ENCODE measurements around the gene NCS1.

Gene NCS1

GRCh38 chr9:130262061-130262745, 90.0 kb downstream of the NCS1 start:
- H3K9me2 ChIP-seq (replicated peaks; ENCODE audit: low read depth, low read length): no peaks in the 10 kb centered on the region
- no peaks in the 10 kb centered on the region for H4K20me1 ChIP-seq (ENCODE audit: insufficient read depth, low read length, poor library complexity, severe bottlenecking)
- H3K27me3 ChIP-seq (ENCODE audit: insufficient read depth, low read length, poor library complexity, severe bottlenecking): no peaks in the 10 kb centered on the region
- no peak overlapping the region for H2AFZ ChIP-seq (ENCODE audit: low read length)
- H3K9ac ChIP-seq (ENCODE audit: low read depth, low read length, poor library complexity, severe bottlenecking): no peak overlapping the region
- no peak overlapping the region for H3K4me2 ChIP-seq (ENCODE audit: low read depth, low read length, poor library complexity, severe bottlenecking)
- H3K4me3 ChIP-seq (ENCODE audit: low read length, poor library complexity, severe bottlenecking): no peak overlapping the region
- no peak for TF ChIP-seq CTCF (conservative IDR thresholded peaks at IDR 0.05; ENCODE audit: low read length)
- TF ChIP-seq EZH2phosphoT487 (IDR thresholded peaks at IDR 0.05; ENCODE audit: borderline replicate concordance): no peak
- H3K36me3 ChIP-seq (ENCODE audit: insufficient read depth, low read length): no peaks in the 10 kb centered on the region
- no peaks in the 10 kb centered on the region for H3K79me2 ChIP-seq (ENCODE audit: insufficient read depth, low read length)
- H3F3A ChIP-seq (ENCODE audit: low read depth): no peaks in the 10 kb centered on the region
- H3K9me3 ChIP-seq (ENCODE audit: insufficient read depth, low read depth, low read length): no peaks in the 10 kb centered on the region
- H3K4me1 ChIP-seq (ENCODE audit: insufficient read depth, low read length, poor library complexity, severe bottlenecking): no peaks in the 10 kb centered on the region

- H4K20me1 ChIP-seq (ENCODE audit: insufficient read depth, low read length, poor library complexity, severe bottlenecking): no peaks in the 10 kb centered on the region
- TF ChIP-seq EZH2phosphoT487 (IDR thresholded peaks at IDR 0.05; ENCODE audit: borderline replicate concordance) (no peak), CTCF (conservative IDR thresholded peaks at IDR 0.05; ENCODE audit: low read length) (no peak)
- H2AFZ ChIP-seq (ENCODE audit: low read length): no peak overlapping the region
Observed at GRCh38 chr9:130262771-130263170, 90.6 kb downstream of the NCS1 start.

GRCh38 chr9:130263601-130264413, 91.6 kb downstream of the NCS1 start:
- Histone ChIP-seq H3K4me2 (ENCODE audit: low read depth, low read length, poor library complexity, severe bottlenecking) (no peak overlapping the region), H2AFZ (ENCODE audit: low read length) (no peak overlapping the region), H3K27me3 (ENCODE audit: insufficient read depth, low read length, poor library complexity, severe bottlenecking) (no peaks in the 10 kb centered on the region), H3K9ac (ENCODE audit: low read depth, low read length, poor library complexity, severe bottlenecking) (no peak overlapping the region), H3K79me2 (ENCODE audit: insufficient read depth, low read length) (no peaks in the 10 kb centered on the region), H4K20me1 (ENCODE audit: insufficient read depth, low read length, poor library complexity, severe bottlenecking) (no peaks in the 10 kb centered on the region), H3K9me2 (replicated peaks; ENCODE audit: low read depth, low read length) (no peaks in the 10 kb centered on the region), H3K4me1 (ENCODE audit: insufficient read depth, low read length, poor library complexity, severe bottlenecking) (no peaks in the 10 kb centered on the region), H3F3A (ENCODE audit: low read depth) (no peaks in the 10 kb centered on the region), H3K9me3 (ENCODE audit: insufficient read depth, low read depth, low read length) (no peaks in the 10 kb centered on the region), H3K4me3 (ENCODE audit: low read length, poor library complexity, severe bottlenecking) (no peak overlapping the region), H3K36me3 (ENCODE audit: insufficient read depth, low read length) (no peaks in the 10 kb centered on the region)
- TF ChIP-seq EZH2phosphoT487 (IDR thresholded peaks at IDR 0.05; ENCODE audit: borderline replicate concordance) (no peak), CTCF (conservative IDR thresholded peaks at IDR 0.05; ENCODE audit: low read length) (no peak)

More at GRCh38 chr9:130262771-130263170, 90.6 kb downstream of the NCS1 start:
- no peak overlapping the region for H3K4me2 ChIP-seq (ENCODE audit: low read depth, low read length, poor library complexity, severe bottlenecking)
- no peaks in the 10 kb centered on the region for H3K36me3 ChIP-seq (ENCODE audit: insufficient read depth, low read length)
- no peaks in the 10 kb centered on the region for H3K9me2 ChIP-seq (replicated peaks; ENCODE audit: low read depth, low read length)
- H3K4me1 ChIP-seq (ENCODE audit: insufficient read depth, low read length, poor library complexity, severe bottlenecking): no peaks in the 10 kb centered on the region
- H3K9me3 ChIP-seq (ENCODE audit: insufficient read depth, low read depth, low read length): no peaks in the 10 kb centered on the region
- H3K79me2 ChIP-seq (ENCODE audit: insufficient read depth, low read length): no peaks in the 10 kb centered on the region
- H3K27me3 ChIP-seq (ENCODE audit: insufficient read depth, low read length, poor library complexity, severe bottlenecking): no peaks in the 10 kb centered on the region
- H3F3A ChIP-seq (ENCODE audit: low read depth): no peaks in the 10 kb centered on the region
- no peak overlapping the region for H3K4me3 ChIP-seq (ENCODE audit: low read length, poor library complexity, severe bottlenecking)
- no peak overlapping the region for H3K9ac ChIP-seq (ENCODE audit: low read depth, low read length, poor library complexity, severe bottlenecking)

Data from Loucy (cell line).